Activated T-cell treated with anti-CD3 and anti-CD28 coated beads, Interleukin-2, amount 50 U/mL, for 1 hour (primary cell): ENCODE data around the gene ZNF414.
"Not testable (repeated sequence)": the region's sequence is repeated elsewhere in the genome, so short reads cannot be mapped to it uniquely, and the experiment has no call there.

ENCODE experiments used
- DNase-seq: peaks from one replicate; pipeline ENCODE4 v3.0.0-alpha.2; 2020

ZNF414 gene

GRCh38 chr19:8517551-8518442 lies 3.8 kb upstream of the ZNF414 start:
- peak; percentile 54 for DNase-seq

- DNase-seq: peak; percentile 52
These were observed 1.4 kb upstream of the ZNF414 start for GRCh38 chr19:8515317-8515716.

- not testable (repeated sequence) for DNase-seq
These were observed 590 bp upstream of the ZNF414 start for GRCh38 chr19:8514505-8515009.

- DNase-seq: no peak
These were observed 806 bp downstream of the ZNF414 start for GRCh38 chr19:8513036-8513686.

GRCh38 chr19:8512115-8512967 lies 1.6 kb downstream of the ZNF414 start:
- DNase-seq: no peak

- no peak for DNase-seq
These were observed 2.3 kb downstream of the ZNF414 start for GRCh38 chr19:8511573-8512101.

GRCh38 chr19:8510589-8511115 lies 3.3 kb downstream of the ZNF414 start:
- no peak for DNase-seq

GRCh38 chr19:8506402-8506957 lies 7.5 kb downstream of the ZNF414 start:
- DNase-seq: no peak

- peak; percentile 82 for DNase-seq
These were observed 8.1 kb downstream of the ZNF414 start for GRCh38 chr19:8505680-8506401.

- DNase-seq: no peak
These were observed 9.0 kb downstream of the ZNF414 start for GRCh38 chr19:8504919-8505318.

- DNase-seq: no peak
These were observed 9.8 kb downstream of the ZNF414 start for GRCh38 chr19:8504171-8504570.

GRCh38 chr19:8503510-8503909 lies 10.5 kb downstream of the ZNF414 start:
- no peak for DNase-seq

- DNase-seq: no peak
These were observed 12.0 kb downstream of the ZNF414 start for GRCh38 chr19:8501981-8502380.

GRCh38 chr19:8501516-8501915 lies 12.5 kb downstream of the ZNF414 start:
- DNase-seq: no peak

- DNase-seq: no peak
These were observed 13.8 kb downstream of the ZNF414 start for GRCh38 chr19:8500158-8500557.

- DNase-seq: no peak
These were observed 14.7 kb downstream of the ZNF414 start for GRCh38 chr19:8499048-8499833.

GRCh38 chr19:8498295-8498694 lies 15.7 kb downstream of the ZNF414 start:
- DNase-seq: no peak

GRCh38 chr19:8494158-8494557 lies 19.8 kb downstream of the ZNF414 start:
- DNase-seq: no peak

GRCh38 chr19:8491574-8491973 lies 22.4 kb downstream of the ZNF414 start:
- no peak for DNase-seq

- no peak for DNase-seq
These were observed 23.1 kb downstream of the ZNF414 start for GRCh38 chr19:8490873-8491272.

GRCh38 chr19:8490395-8490760 lies 23.6 kb downstream of the ZNF414 start:
- no peak for DNase-seq
